Gastroesophageal sphincter (tissue), 4 donors: Measurements from ENCODE around the gene UAP1. TPM values are rescaled to one million over a fixed set of nuclear protein-coding genes. Genes with fewer than 3 reads are reported as not detected.
"Not testable (repeated sequence)": the region's sequence is repeated elsewhere in the genome, so short reads cannot be mapped to it uniquely, and the experiment has no call there.

ENCODE experiments used
- ATAC-seq: fragments of 150-250 bp; one replicate; pipeline ENCODE4 v1.9.1; 2016; ENCODE audit warnings: mild to moderate bottlenecking, moderate library complexity
- H3K27ac ChIP-seq, 4 donors: fragments of 200-600 bp; sonication (generic) in 3 of 4; 1 replicate in 3 of 4; 2 replicates in 1 of 4; pipeline ENCODE4 v1.5.1; 2016 to 2019
- H3K27me3 ChIP-seq: fragments of 200-600 bp; sonication (generic); one replicate; pipeline ENCODE4 v1.5.1; 2019
- H3K36me3 ChIP-seq, 2 donors: fragments of 200-600 bp; sonication (generic); one replicate each; pipeline ENCODE4 v1.5.1; 2019; ENCODE audit warnings: control low read depth in 1 of 2
- H3K4me1 ChIP-seq, 3 donors: fragments of 200-600 bp; sonication (generic); 1 replicate in 2 of 3; 2 replicates in 1 of 3; pipeline ENCODE4 v1.5.1; 2016 to 2019; ENCODE audit warnings: control low read depth in 2 of 3
- H3K4me3 ChIP-seq, 2 donors: fragments of 200-600 bp; sonication (generic); one replicate each; pipeline ENCODE4 v1.5.1; 2019; ENCODE audit warnings: mild to moderate bottlenecking in 1 of 2, moderate library complexity in 1 of 2
- H3K9me3 ChIP-seq, 3 donors: fragments of 200-600 bp; sonication (generic); one replicate each; pipeline ENCODE4 v1.5.1; 2017 to 2019; ENCODE audit warnings: control low read depth in 2 of 3
- EP300 ChIP-seq: sonication (generic); formaldehyde crosslinking; IDR thresholded peaks from one replicate; pipeline ENCODE4 v1.6.1; 2017; ENCODE audit warnings: antibody characterized with exemption, mild to moderate bottlenecking
- POLR2A ChIP-seq, 2 donors: fragments of 450-650 bp; IDR thresholded peaks; one replicate each; pipeline ENCODE4 v1.6.1; 2017; ENCODE audit warnings: antibody characterized with exemption in 2 of 2, mild to moderate bottlenecking in 2 of 2, moderate library complexity in 1 of 2
- POLR2AphosphoS5 ChIP-seq: sonication (generic); formaldehyde crosslinking; IDR thresholded peaks from one replicate; pipeline ENCODE4 v1.6.1; 2017; ENCODE audit warnings: antibody characterized with exemption
- WGBS, 2 donors: methylation state at CpG; one replicate each; pipeline ENCODE4 v1.1.5; 2018; ENCODE audit warnings: low coverage in 1 of 2; 5-methylcytosine and 5-hydroxymethylcytosine counted together
- total RNA-seq, 4 donors: library from RNA; depleted of rRNA; stranded (reverse); fragments of >200 nt; gene quantifications; one replicate each; pipeline ENCODE4 v1.1.0, GENCODE V29; 2016
- TF ChIP-seq, protein P1 (sequence below), 4 experiments: fragments of 200-600 bp in 2 of 4; fragments of 450-650 bp in 2 of 4; sonication (generic) in 1 of 4; IDR thresholded peaks; one replicate each; pipeline ENCODE4 v1.5.1; 2017 to 2019; ENCODE audit warnings: antibody characterized with exemption in 4 of 4, mild to moderate bottlenecking in 2 of 4, moderate library complexity in 2 of 4

UAP1 gene
- total RNA-seq, 4 donors from 2014 or later, result 60.7 to 194 (median 102) TPM

- H3K9me3 ChIP-seq, result no peaks in the 10 kb centered on the region
- peaks cover 0 to 24% of the 10 kb centered on the region in 2 donors for H3K36me3 ChIP-seq
- 73 to 88% methylated on average over 1 of the region's 1 CpG for WGBS, 2 donors
- ATAC-seq, result no peak
- H3K4me3 ChIP-seq, result no peak overlapping the region
- H3K4me1 ChIP-seq, result peaks cover 5 to 66% (median 6%) of the 10 kb centered on the region in 3 donors
- TF ChIP-seq EP300 (no peak), POLR2AphosphoS5 (no peak), POLR2A (IDR thresholded peaks at IDR 0.05) (no peak)
- TF ChIP-seq, protein P1, sequence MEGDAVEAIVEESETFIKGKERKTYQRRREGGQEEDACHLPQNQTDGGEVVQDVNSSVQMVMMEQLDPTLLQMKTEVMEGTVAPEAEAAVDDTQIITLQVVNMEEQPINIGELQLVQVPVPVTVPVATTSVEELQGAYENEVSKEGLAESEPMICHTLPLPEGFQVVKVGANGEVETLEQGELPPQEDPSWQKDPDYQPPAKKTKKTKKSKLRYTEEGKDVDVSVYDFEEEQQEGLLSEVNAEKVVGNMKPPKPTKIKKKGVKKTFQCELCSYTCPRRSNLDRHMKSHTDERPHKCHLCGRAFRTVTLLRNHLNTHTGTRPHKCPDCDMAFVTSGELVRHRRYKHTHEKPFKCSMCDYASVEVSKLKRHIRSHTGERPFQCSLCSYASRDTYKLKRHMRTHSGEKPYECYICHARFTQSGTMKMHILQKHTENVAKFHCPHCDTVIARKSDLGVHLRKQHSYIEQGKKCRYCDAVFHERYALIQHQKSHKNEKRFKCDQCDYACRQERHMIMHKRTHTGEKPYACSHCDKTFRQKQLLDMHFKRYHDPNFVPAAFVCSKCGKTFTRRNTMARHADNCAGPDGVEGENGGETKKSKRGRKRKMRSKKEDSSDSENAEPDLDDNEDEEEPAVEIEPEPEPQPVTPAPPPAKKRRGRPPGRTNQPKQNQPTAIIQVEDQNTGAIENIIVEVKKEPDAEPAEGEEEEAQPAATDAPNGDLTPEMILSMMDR (IDR thresholded peaks at IDR 0.05), result no peak
- no peak overlapping the region for H3K27ac ChIP-seq
- no peaks in the 10 kb centered on the region for H3K27me3 ChIP-seq
These were observed 9.2 kb downstream of the UAP1 start for GRCh38 chr1:162570718-162571117.

DNA sequence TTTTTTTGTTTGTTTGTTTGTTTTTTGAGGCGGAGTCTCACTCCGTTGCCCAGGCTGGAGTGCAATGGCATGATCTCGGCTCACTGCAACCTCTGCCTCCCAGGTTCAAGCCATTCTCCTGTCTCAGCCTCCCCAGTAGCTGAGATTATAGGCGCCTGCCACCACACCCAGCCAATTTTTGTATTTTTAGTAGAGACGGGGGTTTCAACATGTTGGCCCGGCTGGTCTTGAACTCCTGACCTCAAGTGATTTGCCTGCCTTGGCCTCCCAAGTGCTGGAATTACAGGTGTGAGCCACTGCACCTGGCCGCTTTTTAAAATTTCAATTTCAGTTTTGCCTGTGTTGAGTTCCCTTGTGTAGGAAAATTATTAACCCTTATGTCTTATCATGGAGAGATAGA lies 9.6 kb downstream of the UAP1 start:
- not testable (repeated sequence) for H3K4me3 ChIP-seq, H3K9me3 ChIP-seq, H3K27me3 ChIP-seq, H3K27ac ChIP-seq, ATAC-seq
- H3K36me3 ChIP-seq, result peaks cover 0 to 21% of the 10 kb centered on the region in 2 donors
- H3K4me1 ChIP-seq, result peaks cover 5 to 62% (median 6%) of the 10 kb centered on the region in 3 donors
- 88 to 100% methylated on average over 1 to 6 of the region's 7 CpGs for WGBS, 2 donors

GRCh38 chr1:162571696-162572095 lies 10.2 kb downstream of the UAP1 start:
- 38% methylated on average over 1 of the region's 1 CpG for WGBS, 2 donors
- no peaks in the 10 kb centered on the region for H3K9me3 ChIP-seq
- H3K27ac ChIP-seq, result no peak overlapping the region
- no peak overlapping the region for H3K4me3 ChIP-seq
- no peaks in the 10 kb centered on the region for H3K27me3 ChIP-seq
- TF ChIP-seq POLR2A (IDR thresholded peaks at IDR 0.05) (no peak), EP300 (no peak), POLR2AphosphoS5 (no peak)
- TF ChIP-seq, protein P1 (IDR thresholded peaks at IDR 0.05), result no peak
- ATAC-seq, result no peak
- peaks cover 0 to 20% of the 10 kb centered on the region in 2 donors for H3K36me3 ChIP-seq
- H3K4me1 ChIP-seq, result peaks cover 5 to 62% (median 6%) of the 10 kb centered on the region in 3 donors

DNA sequence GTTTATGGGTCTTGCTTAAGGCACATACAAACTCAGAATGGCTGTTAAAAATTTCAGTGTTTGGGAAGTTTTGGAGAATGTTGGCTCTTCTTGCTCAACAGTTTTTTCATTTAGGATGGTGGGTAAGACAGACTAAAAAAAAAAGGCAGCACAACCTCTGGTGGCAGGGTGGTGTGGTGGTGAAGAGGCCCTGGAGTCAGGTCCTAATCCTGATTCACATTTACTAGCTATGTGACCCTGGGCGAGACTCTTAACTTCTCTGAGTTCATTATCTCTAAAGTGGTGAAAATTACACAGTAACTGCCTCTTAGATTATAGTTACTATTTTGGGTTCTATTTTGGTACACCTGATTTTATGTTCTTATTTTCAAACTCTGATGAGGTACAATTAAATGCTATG lies 11.6 kb downstream of the UAP1 start:
- no peak overlapping the region for H3K27ac ChIP-seq
- ATAC-seq, result no peak
- peaks cover 5 to 64% (median 8%) of the 10 kb centered on the region in 3 donors for H3K4me1 ChIP-seq
- 86 to 88% methylated on average over 1 of the region's 1 CpG for WGBS, 2 donors
- H3K9me3 ChIP-seq, result no peaks in the 10 kb centered on the region
- H3K4me3 ChIP-seq, result no peak overlapping the region
- TF ChIP-seq POLR2A (IDR thresholded peaks at IDR 0.05) (no peak), EP300 (no peak), POLR2AphosphoS5 (no peak)
- TF ChIP-seq, protein P1 (IDR thresholded peaks at IDR 0.05), result no peak
- peaks cover 0 to 19% of the 10 kb centered on the region in 2 donors for H3K36me3 ChIP-seq
- H3K27me3 ChIP-seq, result no peaks in the 10 kb centered on the region

DNA sequence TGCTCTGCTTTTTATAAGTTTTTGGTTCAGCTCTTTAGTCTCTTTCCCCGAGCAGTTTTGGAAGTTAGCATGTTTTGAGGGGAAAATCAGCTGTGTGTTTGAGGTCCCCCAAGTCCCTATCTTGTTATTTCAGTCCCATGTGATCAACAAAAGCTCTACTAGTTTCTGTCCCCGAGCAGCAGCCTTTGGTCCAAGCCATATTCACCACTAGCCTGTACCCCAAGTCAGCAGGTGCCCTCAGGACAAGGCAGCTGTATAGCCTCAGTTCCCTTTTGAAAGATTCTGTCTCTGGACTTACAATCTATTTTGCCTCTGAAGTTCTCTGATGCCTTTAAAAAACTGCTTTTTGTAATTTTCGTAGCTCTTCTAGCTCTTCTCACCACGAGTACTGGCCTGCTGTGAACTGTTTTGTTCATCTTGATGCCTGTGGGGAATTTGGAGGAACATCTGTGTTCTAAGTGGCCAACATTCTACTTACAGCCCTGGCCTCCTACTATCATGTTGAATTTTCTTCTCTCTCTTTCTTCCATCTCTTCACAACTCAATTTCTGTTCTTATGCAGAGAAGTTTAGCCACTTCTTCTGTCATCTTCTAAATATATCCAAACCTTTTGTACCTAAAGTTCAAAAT lies 16.7 kb downstream of the UAP1 start:
- ATAC-seq, result no peak
- H3K27ac ChIP-seq, result peak overlapping the region; percentile 7 to 68 (median 28)
- H3K4me3 ChIP-seq, result no peak overlapping the region
- H3K9me3 ChIP-seq, result no peaks in the 10 kb centered on the region
- no peaks in the 10 kb centered on the region for H3K27me3 ChIP-seq
- H3K4me1 ChIP-seq, result peaks cover 3 to 57% (median 4%) of the 10 kb centered on the region in 3 donors
- 62 to 70% methylated on average over 3 to 4 of the region's 4 CpGs for WGBS, 2 donors
- TF ChIP-seq EP300 (no peak), POLR2AphosphoS5 (no peak), POLR2A (IDR thresholded peaks at IDR 0.05) (no peak)
- TF ChIP-seq, protein P1 (IDR thresholded peaks at IDR 0.05), result no peak
- H3K36me3 ChIP-seq, result peaks cover 0 to 46% of the 10 kb centered on the region in 2 donors
